NCI-H187 treated with DMSO at 0.1 percent for 48 hours (cell line): Measurements from ENCODE around the gene RNF103.
"Not testable (repeated sequence)": the region's sequence is repeated elsewhere in the genome, so short reads cannot be mapped to it uniquely, and the experiment has no call there.

Experiments
- DNase-seq: peaks from one replicate; lab custom pipeline; 2025; lab: John Stamatoyannopoulos, UW

The RNF103 gene

GRCh38 chr2:86623494-86624266 lies at the start of gene RNF103:
RNF103 (minus strand) TSS chr2:86623865; CDS start chr2:86622886, 979 bp downstream.
- no peak for DNase-seq

GRCh38 chr2:86673011-86673410 lies 49.3 kb upstream of the RNF103 start:
- no peak for DNase-seq

GRCh38 chr2:86672027-86672545 lies 48.4 kb upstream of the RNF103 start:
- DNase-seq: no peak

- no peak for DNase-seq
These were observed 47.8 kb upstream of the RNF103 start for GRCh38 chr2:86671337-86671981.

- not testable (repeated sequence) for DNase-seq
These were observed 45.7 kb upstream of the RNF103 start for GRCh38 chr2:86669323-86669722.

GRCh38 chr2:86661333-86661732 lies 37.7 kb upstream of the RNF103 start:
- no peak for DNase-seq

- no peak for DNase-seq
These were observed 26.5 kb upstream of the RNF103 start for GRCh38 chr2:86650188-86650587.

- no peak for DNase-seq
These were observed 25.7 kb upstream of the RNF103 start for GRCh38 chr2:86649119-86649947.

- no peak for DNase-seq
These were observed 25.0 kb upstream of the RNF103 start for GRCh38 chr2:86648681-86649080.

- no peak for DNase-seq
These were observed 23.2 kb upstream of the RNF103 start for GRCh38 chr2:86646865-86647264.

- DNase-seq: no peak
These were observed 22.7 kb upstream of the RNF103 start for GRCh38 chr2:86646329-86646728.

- DNase-seq: no peak
These were observed 22.1 kb upstream of the RNF103 start for GRCh38 chr2:86645752-86646151.

GRCh38 chr2:86638712-86639111 lies 15.0 kb upstream of the RNF103 start:
- DNase-seq: no peak

GRCh38 chr2:86636842-86637241 lies 13.2 kb upstream of the RNF103 start:
- no peak for DNase-seq

GRCh38 chr2:86634352-86634751 lies 10.7 kb upstream of the RNF103 start:
- DNase-seq: no peak

GRCh38 chr2:86633155-86633651 lies 9.5 kb upstream of the RNF103 start:
- DNase-seq: no peak

GRCh38 chr2:86632672-86633071 lies 9.0 kb upstream of the RNF103 start:
- no peak for DNase-seq

GRCh38 chr2:86631846-86632485 lies 8.3 kb upstream of the RNF103 start:
- DNase-seq: no peak

- DNase-seq: no peak
These were observed 4.4 kb upstream of the RNF103 start for GRCh38 chr2:86628091-86628522.

- no peak for DNase-seq
These were observed 3.9 kb upstream of the RNF103 start for GRCh38 chr2:86627550-86627949.

- no peak for DNase-seq
These were observed 1.4 kb upstream of the RNF103 start for GRCh38 chr2:86625096-86625495.

- no peak for DNase-seq
These were observed 542 bp upstream of the RNF103 start for GRCh38 chr2:86624267-86624547.
